Esophagus muscularis mucosa (tissue), 4 donors: ENCODE data around the gene ALG2.

Experiments used
- EP300 ChIP-seq: sonication (generic); formaldehyde crosslinking; IDR thresholded peaks from one replicate; pipeline ENCODE4 v1.6.1; 2017; ENCODE audit warnings: antibody characterized with exemption
- POLR2A ChIP-seq: fragments of 450-650 bp; IDR thresholded peaks from one replicate; pipeline ENCODE4 v1.6.1; 2017; ENCODE audit warnings: antibody characterized with exemption, moderate library complexity, mild to moderate bottlenecking, low read depth
- TF ChIP-seq, protein P1 (sequence below), 3 experiments: fragments of 200-600 bp in 2 of 3; fragments of 450-650 bp in 1 of 3; sonication (generic) in 2 of 3; IDR thresholded peaks; one replicate each; pipeline ENCODE4 v1.5.1; 2017 to 2019; ENCODE audit warnings: antibody characterized with exemption in 3 of 3, mild to moderate bottlenecking in 2 of 3, moderate library complexity in 1 of 3

DNA sequence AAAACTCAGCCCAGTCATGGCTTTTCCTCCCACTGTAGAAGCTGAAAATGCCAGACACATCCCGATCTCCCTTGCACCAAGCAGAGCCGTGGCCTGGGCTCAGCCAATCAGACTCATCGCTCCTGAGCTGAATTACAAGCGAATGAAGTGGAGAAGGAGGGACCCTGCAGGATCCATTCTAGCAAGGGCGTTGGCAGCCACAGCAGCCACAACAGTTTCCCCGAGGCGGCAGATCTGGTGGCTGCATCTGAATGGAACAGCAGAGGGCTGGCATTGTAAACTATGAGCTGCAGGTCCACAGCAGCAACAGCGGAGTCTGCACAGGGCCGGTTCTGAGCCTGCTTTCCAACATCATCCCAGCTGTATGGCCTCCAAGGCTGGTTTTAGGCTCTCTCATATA, 23.8 kb downstream of the ALG2 start:
- TF ChIP-seq POLR2A (no peak), EP300 (no peak)
- TF ChIP-seq, protein P1, sequence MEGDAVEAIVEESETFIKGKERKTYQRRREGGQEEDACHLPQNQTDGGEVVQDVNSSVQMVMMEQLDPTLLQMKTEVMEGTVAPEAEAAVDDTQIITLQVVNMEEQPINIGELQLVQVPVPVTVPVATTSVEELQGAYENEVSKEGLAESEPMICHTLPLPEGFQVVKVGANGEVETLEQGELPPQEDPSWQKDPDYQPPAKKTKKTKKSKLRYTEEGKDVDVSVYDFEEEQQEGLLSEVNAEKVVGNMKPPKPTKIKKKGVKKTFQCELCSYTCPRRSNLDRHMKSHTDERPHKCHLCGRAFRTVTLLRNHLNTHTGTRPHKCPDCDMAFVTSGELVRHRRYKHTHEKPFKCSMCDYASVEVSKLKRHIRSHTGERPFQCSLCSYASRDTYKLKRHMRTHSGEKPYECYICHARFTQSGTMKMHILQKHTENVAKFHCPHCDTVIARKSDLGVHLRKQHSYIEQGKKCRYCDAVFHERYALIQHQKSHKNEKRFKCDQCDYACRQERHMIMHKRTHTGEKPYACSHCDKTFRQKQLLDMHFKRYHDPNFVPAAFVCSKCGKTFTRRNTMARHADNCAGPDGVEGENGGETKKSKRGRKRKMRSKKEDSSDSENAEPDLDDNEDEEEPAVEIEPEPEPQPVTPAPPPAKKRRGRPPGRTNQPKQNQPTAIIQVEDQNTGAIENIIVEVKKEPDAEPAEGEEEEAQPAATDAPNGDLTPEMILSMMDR (IDR thresholded peaks at IDR 0.05): no peak
